NCI-H1694 (cell line): ENCODE results near the gene GPR161.
"Not testable (repeated sequence)": the region's sequence is repeated elsewhere in the genome, so short reads cannot be mapped to it uniquely, and the experiment has no call there.

Experiments
- DNase-seq: peaks from one replicate; lab custom pipeline; 2025; lab: John Stamatoyannopoulos, UW

The GPR161 gene, protein sequence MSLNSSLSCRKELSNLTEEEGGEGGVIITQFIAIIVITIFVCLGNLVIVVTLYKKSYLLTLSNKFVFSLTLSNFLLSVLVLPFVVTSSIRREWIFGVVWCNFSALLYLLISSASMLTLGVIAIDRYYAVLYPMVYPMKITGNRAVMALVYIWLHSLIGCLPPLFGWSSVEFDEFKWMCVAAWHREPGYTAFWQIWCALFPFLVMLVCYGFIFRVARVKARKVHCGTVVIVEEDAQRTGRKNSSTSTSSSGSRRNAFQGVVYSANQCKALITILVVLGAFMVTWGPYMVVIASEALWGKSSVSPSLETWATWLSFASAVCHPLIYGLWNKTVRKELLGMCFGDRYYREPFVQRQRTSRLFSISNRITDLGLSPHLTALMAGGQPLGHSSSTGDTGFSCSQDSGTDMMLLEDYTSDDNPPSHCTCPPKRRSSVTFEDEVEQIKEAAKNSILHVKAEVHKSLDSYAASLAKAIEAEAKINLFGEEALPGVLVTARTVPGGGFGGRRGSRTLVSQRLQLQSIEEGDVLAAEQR

DNA sequence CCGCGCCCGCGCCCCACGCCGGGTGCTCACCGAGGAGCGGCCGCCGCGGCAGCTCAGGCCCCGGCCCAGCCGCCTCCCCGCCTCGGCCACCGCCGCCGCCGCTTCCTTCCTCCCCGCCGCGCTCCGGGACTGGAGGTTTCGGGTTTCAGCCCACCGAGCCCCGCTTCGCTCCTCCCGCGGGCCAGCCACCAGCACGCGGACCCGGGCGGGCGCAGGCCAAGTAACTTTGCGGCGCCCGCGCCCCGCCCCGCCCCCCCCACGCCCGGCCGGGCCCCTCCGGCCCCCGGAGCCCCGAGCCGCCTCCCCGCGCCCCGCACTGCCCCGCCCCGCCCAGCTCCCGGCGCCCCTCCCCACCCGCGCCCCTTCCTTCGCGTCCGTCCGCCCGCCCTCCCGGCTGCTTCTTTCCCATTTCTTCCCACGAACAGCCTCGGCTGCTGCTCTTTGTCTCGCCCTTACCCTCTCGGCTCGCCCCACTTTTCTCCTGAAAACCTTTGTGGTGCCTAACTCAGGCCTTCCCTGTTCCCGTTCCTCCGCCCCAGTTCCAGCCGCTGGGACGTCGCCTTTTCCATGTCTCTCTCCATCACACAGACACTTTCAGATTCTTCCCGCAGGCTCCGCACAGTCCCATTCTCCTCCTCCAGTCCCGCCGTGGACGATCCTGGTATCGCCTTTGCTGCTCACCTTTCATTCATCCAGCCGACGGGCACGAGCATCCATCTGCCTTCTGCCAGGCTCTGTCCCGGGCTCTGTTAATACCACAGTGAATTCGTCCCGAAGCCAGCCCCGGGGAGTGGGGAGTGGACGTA lies at the start of gene GPR161:
Gene GPR161 (minus strand): TSS at position 222 of the 806 bp plus-strand sequence. CDS start 32,080 bp downstream, outside the sequence.
- DNase-seq, result no peak

DNA sequence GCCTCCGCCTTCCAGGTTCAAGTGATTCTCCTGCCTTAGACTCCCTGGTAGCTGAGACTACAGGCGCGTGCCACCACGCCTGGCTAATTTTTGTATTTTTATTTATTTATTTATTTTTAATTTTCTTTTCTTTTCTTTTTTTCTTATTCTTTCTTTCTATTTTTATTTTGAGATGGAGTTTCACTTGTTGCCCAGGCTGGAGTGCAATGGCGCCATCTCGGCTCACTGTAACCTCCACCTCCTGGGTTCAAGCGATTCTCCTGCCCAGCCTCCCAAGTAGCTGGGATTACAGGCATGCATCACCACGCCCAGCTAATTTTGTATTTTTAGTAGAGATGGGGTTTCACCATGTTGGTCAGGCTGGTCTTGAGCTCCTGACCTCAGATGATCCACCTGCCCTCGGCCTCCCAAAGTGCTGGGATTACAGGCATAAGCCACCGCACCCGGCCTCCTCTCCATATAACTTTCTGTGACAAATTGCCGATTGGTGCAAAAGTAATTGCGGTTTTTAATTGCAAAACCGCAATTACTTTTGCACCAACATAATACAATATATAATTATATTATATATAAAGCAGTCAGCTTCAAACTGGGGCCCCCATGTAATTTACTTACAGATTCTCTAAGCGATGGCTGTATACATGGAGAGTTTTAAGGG lies 44.5 kb upstream of the GPR161 start:
- DNase-seq, result not testable (repeated sequence)

DNA sequence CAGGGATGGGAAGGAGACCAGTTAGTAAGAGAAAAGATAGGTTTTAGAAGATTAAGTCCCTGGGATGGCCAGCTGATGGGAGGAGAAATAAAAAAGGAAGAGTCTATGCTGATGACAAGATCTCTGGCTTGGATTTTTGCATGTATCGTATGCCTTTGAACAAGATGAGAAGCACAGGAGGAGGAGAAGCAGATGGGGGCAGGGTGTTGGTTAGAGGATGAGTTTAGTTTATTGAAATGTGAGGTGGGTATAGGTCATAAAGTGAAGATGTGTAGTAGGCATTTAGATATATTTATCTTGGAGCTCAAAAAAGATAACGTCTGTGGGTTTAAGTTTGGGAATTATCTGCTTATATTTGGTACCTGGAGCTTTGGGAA lies 43.4 kb upstream of the GPR161 start:
- no peak for DNase-seq

DNA sequence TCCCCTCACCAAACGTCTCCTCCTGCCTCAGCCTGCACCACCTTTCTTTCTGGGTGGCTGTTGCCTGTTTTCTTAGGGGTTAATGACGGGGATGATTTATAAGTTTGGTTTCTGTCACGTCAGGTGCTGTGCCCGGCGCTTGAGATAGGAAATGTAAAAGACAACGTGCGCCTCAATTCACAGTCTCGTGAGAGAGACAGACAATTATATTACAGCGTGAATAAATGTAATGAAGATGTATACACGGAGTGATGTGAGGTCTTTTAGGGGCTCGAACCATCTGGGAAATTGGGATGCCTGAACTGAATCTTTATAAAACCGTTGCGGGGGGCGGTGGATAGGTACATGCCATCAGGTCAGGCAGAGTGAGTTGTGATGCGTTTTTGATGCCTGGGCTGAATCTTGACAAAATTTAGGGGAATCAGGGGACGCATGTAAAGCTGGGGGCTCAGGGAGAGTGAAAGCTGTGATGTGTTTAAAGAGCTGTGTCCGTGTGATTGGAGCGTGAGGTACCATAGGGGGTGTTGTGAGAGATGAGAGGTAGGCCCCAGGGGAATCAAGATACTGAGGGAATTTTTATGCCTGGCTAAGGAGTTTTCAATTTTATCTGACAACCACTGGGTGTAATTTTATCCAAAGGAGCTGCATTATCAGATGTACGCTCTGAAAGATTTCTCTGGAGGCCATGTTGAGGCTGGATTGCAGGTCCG lies 42.9 kb upstream of the GPR161 start:
- DNase-seq, result no peak

DNA sequence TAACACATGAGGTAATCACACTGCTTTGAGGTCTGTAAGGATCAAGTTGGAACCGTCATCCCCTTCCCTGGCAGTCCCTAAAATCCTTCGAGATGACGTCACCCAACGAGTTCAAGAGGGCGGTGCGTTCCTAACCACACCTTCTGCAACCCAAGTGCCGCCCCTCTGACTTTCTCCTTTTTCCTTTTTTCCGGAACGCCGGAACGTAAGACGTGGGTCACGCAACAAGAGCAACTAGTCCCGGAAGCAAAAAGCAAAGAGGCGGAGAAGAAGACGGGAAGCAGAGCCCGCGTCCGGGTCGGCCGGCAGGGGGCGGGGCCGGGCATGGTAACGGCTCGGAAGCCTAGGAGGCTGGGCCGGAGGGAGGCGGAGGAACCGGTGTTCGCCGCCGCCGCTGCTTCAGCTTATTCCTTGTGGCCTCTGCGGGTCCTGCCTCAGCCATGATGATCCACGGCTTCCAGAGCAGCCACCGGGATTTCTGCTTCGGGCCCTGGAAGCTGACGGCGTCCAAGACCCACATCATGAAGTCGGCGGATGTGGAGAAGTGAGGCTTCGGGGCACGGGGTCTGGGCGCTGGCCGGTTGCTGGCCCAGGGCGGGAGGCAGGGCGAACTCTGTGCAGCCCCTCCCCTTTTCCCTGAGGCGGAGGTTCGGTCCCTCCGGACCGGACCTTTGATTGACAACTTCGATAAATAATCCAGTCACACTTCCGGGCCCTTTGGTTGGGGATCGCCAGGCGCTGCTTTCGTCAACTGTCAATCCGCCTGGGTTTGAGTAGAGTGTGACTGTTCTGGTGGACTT lies 42.1 kb upstream of the GPR161 start, which contains the start of gene TIPRL:
Gene TIPRL (plus strand): TSS at position 325 of the 800 bp plus-strand sequence. CDS start 116 bp downstream, at position 441.
- peak; percentile 97 for DNase-seq

DNA sequence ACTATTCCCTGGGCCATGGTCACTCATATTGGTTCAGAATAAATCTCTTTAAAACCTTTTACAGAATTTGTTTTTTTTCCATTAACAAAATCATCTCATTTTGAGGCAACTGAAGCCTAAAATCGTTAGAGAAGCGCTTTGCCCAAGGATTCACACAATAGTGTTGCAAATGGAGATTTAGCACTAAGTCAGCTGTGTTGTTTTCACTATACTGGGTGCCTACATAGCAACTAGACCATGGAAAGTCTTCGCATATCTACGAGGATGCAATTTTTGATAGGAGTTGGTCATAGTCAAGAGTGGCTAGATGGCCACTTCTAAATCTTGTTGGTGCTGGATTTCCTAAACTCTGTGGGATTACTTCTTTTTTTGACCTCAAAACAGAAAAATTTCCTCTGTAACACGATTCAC lies 41.5 kb upstream of the GPR161 start:
- DNase-seq, result no peak

DNA sequence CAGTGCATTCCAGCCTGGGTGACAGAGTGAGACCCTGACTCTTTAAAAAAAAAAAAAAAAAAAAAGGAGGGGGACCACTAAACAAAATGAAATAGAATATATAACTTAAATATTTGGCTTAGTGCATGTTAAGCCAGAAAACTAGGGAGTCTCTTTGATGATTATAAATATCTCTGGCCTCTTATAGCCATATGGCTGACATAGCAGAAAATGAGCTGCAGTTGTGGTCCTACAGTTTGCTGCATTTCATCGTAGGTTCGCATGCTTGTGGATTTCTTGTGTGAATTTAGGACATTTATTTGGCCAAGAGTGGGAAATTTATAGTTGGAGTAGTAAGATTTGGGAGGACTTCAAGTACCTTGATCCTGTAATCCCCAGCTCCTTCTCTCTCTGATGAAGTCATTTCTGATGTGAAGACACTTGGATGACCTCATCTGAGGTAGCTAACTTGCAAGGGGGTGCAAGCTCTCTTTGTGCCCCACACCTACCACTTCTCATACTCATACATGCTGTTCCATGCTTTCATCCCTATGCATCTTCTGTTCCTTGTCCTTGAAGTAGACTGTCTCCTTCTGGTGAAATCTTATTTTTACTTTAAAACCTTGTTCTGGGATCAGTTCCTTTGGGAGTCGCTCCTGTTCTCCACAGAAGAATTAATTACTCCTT lies 35.7 kb upstream of the GPR161 start:
- no peak for DNase-seq

DNA sequence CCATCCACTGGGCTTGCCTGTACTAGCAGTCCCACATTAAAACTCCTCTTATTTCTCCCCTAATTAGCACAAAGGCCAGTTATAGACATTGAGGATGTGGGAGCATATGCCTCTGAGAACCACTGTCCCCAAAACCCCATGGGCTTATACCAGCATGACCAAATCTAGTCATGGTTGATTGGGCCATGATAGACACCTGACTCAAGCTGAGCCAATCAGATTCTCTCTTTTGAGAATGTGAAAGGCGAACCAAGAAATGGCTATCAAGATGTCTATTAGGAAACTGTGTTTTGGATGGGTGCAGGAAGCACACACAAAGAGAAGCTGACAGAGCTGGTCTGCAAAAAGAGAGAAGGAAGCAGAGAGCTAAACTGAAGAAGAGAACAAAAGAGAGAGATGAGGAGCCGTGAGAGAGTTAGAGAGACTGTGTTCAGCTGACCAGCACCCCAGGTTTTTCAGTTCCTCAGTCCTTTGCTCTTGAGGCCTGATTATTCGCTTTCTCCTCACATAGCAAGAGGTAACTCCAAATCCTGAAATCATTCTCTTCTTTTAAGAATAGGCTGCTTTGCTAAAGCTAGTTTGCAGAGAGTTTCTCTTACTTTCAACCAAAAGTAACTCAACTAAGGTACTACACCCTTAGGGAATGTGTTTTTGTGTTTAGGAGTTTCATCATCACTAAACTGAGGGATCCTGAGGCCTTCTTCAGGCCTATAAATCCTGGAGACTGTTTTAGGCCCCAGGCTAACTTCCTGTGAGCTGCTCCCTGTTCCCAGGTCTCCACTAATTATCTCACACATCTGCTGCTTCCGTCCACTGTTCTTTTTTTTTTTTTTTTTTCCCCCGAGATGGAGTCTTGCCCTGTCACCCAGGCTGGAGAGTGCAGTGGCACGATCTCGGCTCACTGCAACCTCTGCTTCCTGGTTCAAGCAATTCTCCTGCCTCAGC lies 34.1 kb upstream of the GPR161 start:
- no peak for DNase-seq

DNA sequence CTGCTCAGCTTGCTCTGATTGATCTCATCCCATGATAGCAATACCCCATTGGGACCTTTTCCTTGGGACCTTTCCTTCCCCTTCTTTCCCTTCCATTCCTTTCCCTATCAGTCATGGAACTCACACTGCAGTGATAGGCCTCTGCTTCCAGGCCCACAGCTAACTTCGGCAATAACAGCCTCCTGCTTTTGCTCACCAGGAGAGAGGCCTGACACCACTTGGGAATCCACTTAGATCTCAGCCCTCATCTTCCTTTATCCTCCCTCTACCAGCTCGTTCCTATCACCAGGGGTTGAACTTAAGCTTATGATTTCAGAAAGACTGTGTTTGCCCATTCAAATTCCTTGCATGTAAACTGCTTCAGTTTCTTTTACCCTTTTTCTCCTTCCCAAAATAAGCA lies 31.1 kb upstream of the GPR161 start:
- DNase-seq, result no peak

DNA sequence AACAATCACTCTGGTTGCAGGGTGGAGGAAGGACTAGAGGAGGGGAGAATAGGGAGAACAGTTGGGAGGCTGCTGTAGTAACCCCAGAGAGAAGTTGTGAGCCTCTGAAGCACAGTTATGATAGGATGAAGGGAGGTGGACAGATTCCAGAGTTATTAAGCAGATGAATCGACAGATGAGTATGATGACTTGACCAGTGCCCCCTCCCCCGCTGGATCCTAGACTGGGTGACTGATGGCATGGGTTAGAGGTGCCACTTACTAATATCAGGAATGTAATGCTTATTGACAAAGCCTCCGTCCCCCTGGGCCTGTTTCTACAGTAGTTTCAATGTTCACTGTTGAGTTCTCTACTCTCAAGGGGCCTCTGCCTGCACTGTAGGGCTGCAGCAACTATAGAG lies 28.0 kb upstream of the GPR161 start:
- no peak for DNase-seq

DNA sequence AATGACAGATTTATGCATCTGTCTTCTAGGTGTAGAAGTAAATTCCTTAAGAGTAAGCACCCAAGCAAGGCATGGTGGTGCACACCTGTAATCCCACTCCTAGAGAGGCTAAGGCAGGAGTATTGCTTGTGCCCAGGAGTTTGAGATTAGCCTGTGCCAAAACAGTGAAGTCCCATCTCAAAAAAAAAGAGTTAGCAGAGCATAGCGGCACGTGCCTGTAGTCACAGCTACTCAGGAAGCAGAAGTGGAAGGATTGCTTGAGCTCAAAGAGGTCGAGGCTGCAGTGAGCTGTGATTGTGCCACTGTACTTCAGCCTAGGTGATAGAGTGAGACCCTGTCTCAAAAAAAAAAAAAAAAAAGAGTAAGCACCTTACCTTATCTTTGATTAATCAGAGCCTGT lies 26.9 kb upstream of the GPR161 start:
- no peak for DNase-seq

DNA sequence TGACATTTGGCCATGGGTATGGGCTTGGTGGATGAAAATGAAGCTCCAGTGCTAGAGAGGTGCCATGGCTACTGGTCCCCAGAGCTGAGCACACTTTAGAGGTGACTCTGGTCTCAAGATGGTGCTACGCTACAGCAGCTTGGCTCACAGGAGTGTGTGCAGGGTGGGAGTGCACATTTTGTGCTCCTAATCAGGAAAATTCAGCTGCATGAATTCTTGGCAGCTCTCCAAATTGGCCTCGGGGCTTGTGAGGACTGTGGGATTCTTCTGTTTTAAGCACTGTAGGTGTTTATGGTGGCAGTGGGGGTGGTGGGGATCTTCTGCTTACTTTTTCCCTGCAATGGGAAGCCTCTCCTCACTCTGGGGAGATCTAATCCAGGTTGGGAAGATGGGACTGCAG lies 24.7 kb upstream of the GPR161 start:
- DNase-seq, result peak; percentile 29

DNA sequence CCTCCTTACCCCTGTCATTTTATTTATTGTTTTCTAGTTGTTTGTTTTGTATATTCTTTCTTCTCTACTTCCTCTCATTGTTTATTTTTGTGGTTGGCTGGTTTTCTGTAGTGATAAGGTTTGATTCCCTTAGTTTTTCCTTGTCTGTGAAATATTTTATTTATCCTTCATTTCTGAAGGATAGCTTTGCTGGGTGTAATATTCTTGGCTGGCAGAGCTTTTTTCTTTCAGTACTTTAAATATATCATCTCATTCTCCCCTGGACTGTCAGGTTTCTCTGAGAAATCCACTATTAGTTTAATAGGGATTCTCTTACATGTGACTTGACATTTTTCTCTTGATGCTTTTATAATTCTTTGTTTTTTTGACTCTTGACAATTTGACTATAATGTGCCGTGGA lies 23.2 kb upstream of the GPR161 start:
- DNase-seq, result no peak

DNA sequence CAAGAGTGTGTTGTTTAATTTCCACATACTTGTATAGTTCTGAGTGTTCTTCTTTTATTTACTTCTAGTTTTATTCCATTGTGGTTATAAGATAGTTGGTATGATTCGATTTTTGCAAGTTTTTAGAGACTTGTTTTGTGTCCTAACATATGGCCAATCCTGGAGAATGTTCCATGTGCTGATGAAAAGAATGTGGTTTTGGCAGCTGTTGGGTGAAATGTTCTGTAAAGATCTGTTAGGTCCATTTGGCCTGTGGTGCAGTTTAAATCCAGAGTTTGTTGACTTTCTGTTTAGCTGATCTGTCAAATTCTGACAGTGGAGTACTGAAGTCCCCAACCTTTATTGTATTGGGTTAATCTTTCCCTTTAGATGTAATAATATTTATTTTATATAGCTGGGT lies 22.5 kb upstream of the GPR161 start:
- DNase-seq, result no peak

DNA sequence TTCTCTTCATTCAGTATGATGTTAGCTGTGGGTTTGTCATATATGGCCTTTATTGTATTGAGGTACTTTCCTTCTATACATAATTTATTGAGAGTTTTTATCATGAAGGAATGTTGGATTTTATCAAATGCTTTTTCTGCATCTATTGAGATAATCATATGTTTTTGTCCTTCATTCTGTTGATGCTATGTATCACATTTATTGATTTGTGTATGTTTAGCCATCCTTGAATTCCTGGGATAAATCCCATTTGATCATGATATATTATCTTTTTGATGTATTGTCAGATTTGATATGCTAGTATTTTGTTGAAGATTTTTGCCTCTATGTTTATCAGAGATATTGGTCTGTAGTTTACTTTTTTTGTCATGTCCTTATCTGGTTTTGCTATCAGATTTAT lies 20.9 kb upstream of the GPR161 start:
- DNase-seq, result no peak

DNA sequence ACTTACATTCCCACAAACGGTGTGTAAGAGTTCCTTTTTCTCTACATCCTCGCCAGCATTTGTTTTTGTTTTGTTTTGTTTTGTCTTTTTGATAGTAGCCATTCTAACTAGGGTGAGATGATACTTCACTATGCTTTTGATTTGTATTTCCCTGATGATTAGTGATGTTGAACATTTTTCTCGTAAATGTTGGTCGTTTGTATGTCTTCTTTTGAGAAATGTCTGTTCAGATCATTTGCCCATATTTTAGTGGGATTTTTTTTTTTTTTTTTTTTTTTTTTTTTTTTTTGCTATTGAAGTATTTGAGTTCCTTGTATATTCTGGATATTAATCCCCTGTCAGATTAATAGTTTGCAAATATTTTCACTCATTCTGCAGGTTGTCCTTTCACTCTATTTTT lies 19.2 kb upstream of the GPR161 start:
- DNase-seq, result no peak

DNA sequence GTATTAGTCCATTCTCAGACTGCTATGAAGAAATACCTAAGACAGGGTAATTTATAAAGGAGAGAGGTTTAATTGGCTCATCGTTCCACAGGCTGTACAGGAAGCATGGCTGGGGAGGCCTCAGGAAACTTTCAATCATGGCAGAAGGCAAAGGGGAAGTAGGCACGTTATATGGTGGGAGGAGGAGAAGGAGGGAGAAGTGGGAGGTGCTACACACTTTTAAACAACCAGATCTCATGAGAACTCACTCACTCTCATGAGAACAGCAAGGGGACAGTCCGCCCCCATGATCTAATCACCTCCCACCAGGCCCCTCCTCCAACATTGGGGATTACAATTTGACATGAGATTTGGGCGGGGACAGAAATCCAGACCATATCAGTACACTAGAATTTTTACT lies 18.0 kb upstream of the GPR161 start:
- DNase-seq, result not testable (repeated sequence)

DNA sequence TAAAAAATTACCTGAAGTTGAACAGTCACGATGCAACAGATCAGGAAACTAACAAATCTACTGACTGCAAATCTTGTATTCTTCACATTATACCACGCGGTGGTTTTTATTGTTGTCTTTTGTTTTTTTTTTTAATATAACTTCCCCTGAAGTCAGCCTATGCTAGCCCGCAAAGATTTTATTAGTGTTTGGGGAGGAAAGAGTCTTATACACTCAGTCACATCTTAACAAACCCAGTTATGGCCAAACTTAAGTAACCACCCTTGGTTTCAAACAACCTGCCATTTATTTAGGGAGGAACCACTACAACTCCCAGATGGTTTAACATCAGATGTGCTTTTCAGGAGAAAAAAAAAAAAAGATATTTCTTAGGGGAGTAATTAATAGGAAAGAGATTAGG lies 15.2 kb upstream of the GPR161 start:
- no peak for DNase-seq

DNA sequence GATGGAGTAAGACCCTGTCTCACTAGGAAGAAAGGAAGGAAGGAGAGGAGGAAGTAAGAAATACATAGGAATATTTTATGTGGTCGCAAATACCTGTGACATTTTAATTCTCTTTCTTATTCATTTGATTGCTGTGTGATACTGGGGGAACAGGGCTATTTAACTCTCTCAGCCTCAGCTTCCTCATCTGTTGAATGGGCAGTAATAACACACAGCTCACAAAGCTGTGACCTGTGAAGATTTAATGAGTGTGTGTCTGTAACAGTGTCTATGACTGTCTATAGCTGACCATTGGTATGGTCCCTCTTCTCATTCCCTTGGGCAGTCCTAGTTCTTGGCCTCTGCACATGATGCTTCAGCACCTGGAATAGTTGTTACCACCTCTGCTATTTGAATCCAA lies 13.6 kb upstream of the GPR161 start:
- DNase-seq, result no peak
